GM12878 (cell line): ENCODE measurements around the gene RETN. TPM values are rescaled to one million over a fixed set of nuclear protein-coding genes. Genes with fewer than 3 reads are reported as not detected.

Experiments
- ATAC-seq: fragments of 200-7000 bp; cut with Tn5 transposase; 3 replicates; pipeline ENCODE4 v1.9.1; 2020; ENCODE audit warnings: mild to moderate bottlenecking, moderate library complexity
- BruUV-seq: library from RNA; stranded (reverse); fragments of 400-500 nt; replicated peaks from 2 replicates; lab custom pipeline; 2021; lab: Mats Ljungman, UMichigan
- CTCF ChIA-PET: fragments of 300-600 bp; sonication (Branson Sonifier 250); formaldehyde crosslinking; extraction: SDS; loops from one replicate; lab custom pipeline; 2021; ENCODE audit warnings: inconsistent platforms; lab: Yijun Ruan, JAX
- POLR2A ChIA-PET: fragments of 350-600 bp; formaldehyde crosslinking; extraction: SDS; loops from one replicate; lab custom pipeline; 2021; ENCODE audit warnings: inconsistent platforms; lab: Charles Lee
- RAD21 ChIA-PET: fragments of 300-600 bp; sonication (Branson Sonifier 250); formaldehyde crosslinking; loops from one replicate; lab custom pipeline; 2023; ENCODE audit warnings: antibody characterized with exemption; ENCODE audit not compliant: unreplicated experiment; lab: Charles Lee
- SMC1A ChIA-PET: fragments of 300-600 bp; sonication (Branson Sonifier 250); formaldehyde crosslinking; loops from one replicate; lab custom pipeline; 2023; ENCODE audit not compliant: unreplicated experiment, uncharacterized antibody; lab: Charles Lee
- DNase-seq: peaks from one replicate; pipeline ENCODE4 v3.0.0-alpha.2; 2011; ENCODE audit warnings: low read depth, low spot score
- FAIRE-seq: peaks from 3 replicates; lab custom pipeline; 2011; peaks lifted over from hg19 to GRCh38; lab: Jason Lieb, UNC
- H2AFZ ChIP-seq: 2 replicates; pipeline ENCODE4 v1.6.0; 2011; ENCODE audit warnings: low read depth, low read length, control low read depth; ENCODE audit not compliant: control insufficient read depth
- H3K27ac ChIP-seq: 2 replicates; pipeline ENCODE4 v1.5.1; 2011; ENCODE audit warnings: control low read depth; ENCODE audit not compliant: control insufficient read depth, insufficient read depth
- H3K27me3 ChIP-seq, 2 experiments: replicated peaks in 1 of 2; 2 replicates each; pipeline versions ENCODE4 v1.6.0 to v1.6.1; 2011; ENCODE audit warnings: low read length in 1 of 2; ENCODE audit not compliant: control insufficient read depth in 2 of 2, insufficient read depth in 2 of 2
- H3K36me3 ChIP-seq, 2 experiments: 2 replicates each; pipeline ENCODE4 v1.5.1; 2011; ENCODE audit warnings: low read length in 1 of 2; ENCODE audit not compliant: control insufficient read depth in 2 of 2, insufficient read depth in 2 of 2
- H3K4me1 ChIP-seq: 2 replicates; pipeline ENCODE4 v1.6.1; 2011; ENCODE audit warnings: mild to moderate bottlenecking, low read length, moderate library complexity, mixed read lengths; ENCODE audit not compliant: control insufficient read depth, insufficient read depth
- H3K4me2 ChIP-seq: 2 replicates; pipeline ENCODE4 v1.6.0; 2011; ENCODE audit warnings: control low read depth; ENCODE audit not compliant: control insufficient read depth, insufficient read depth
- H3K4me3 ChIP-seq: fragments of 200-600 bp; sonication (generic); 2 replicates; pipeline ENCODE4 v1.5.1; 2016
- H3K79me2 ChIP-seq: 2 replicates; pipeline ENCODE4 v1.6.0; 2011; ENCODE audit warnings: low read length; ENCODE audit not compliant: control insufficient read depth, insufficient read depth
- H3K9ac ChIP-seq: 2 replicates; pipeline ENCODE4 v1.8.0; 2011; ENCODE audit warnings: low read length, control low read depth, mixed read lengths; ENCODE audit not compliant: control insufficient read depth, insufficient read depth
- H3K9me3 ChIP-seq: replicated peaks from 3 replicates; pipeline ENCODE4 v1.5.1; 2011; ENCODE audit warnings: mild to moderate bottlenecking, low read length; ENCODE audit not compliant: control insufficient read depth, insufficient read depth
- H4K20me1 ChIP-seq: 2 replicates; pipeline ENCODE4 v1.6.0; 2011; ENCODE audit not compliant: control insufficient read depth, insufficient read depth
- ELK1 ChIP-seq: IDR thresholded peaks from 2 replicates; pipeline ENCODE4 v1.6.1; 2012; ENCODE audit warnings: low read depth, low read length, improper control_type of control experiment
- ETV6 ChIP-seq, 2 experiments: fragments of 450-650 bp in 1 of 2; IDR thresholded peaks in 1 of 2; conservative IDR thresholded peaks in 1 of 2; 2 replicates each; pipeline ENCODE4 v1.6.1; 2014; ENCODE audit warnings: antibody characterized with exemption in 1 of 2, borderline replicate concordance in 1 of 2, low read depth in 1 of 2, mild to moderate bottlenecking in 1 of 2, moderate library complexity in 1 of 2
- IKZF2 ChIP-seq, 2 experiments: fragments of 450-650 bp; IDR thresholded peaks; 2 replicates each; pipeline ENCODE4 v1.6.1; 2017; ENCODE audit warnings: mild to moderate bottlenecking in 2 of 2, moderate library complexity in 2 of 2
- KDM1A ChIP-seq: fragments of 200-600 bp; sonication (generic); IDR thresholded peaks from 2 replicates; pipeline ENCODE4 v1.6.1; 2016; ENCODE audit warnings: borderline replicate concordance
- MYC ChIP-seq: IDR thresholded peaks from 2 replicates; pipeline ENCODE4 v1.6.1; 2011; ENCODE audit warnings: mild to moderate bottlenecking, low read length, moderate library complexity, inconsistent platforms; ENCODE audit not compliant: insufficient read depth, insufficient replicate concordance, insufficient read length, severe bottlenecking
- WGBS: methylation state at CpG from one replicate; pipeline ENCODE4 v1.1.6; 2016; ENCODE audit warnings: low lambda C conversion rate; ENCODE audit not compliant: insufficient replicate concordance, insufficient coverage; ENCODE audit errors: missing lambda C conversion rate; 5-methylcytosine and 5-hydroxymethylcytosine counted together
- in situ Hi-C: fragments of 300-500 bp; cut with MboI; formaldehyde crosslinking; loops from 9 replicates; pipeline ENCODE4 v1.14.3; 2018; ENCODE audit warnings: mixed read lengths
- intact Hi-C: fragments of 100-400 bp; cut with micrococcal nuclease; formaldehyde crosslinking; loops from one replicate; pipeline ENCODE4 v1.14.2; 2022; ENCODE audit not compliant: unreplicated experiment
- polyA plus RNA-seq, 11 experiments: library from polyadenylated mRNA; depleted of rRNA in 4 of 11; unstranded in 6 of 11; stranded (reverse) in 5 of 11; fragments of >200 nt; fragmentation: Nextera tagmentation in 4 of 11; fragmentation: Illumina TruSeq in 1 of 11; extraction: Ambion mirVana in 4 of 11; extraction: Trizol in 1 of 11; gene quantifications; 1 replicate in 1 of 11; 2 replicates in 10 of 11; pipeline versions ENCODE4 v1.2.1 to v1.2.3, GENCODE V29; 2011 to 2016; ENCODE audit warnings: inconsistent platforms in 2 of 11, missing spikeins in 2 of 11, low read depth in 1 of 11
- total RNA-seq, 4 experiments: library from RNA; depleted of rRNA in 3 of 4; stranded (reverse); fragments of >200 nt in 3 of 4; fragmentation: Illumina TruSeq in 1 of 4; extraction: Trizol in 1 of 4; gene quantifications; 2 replicates each; pipeline versions ENCODE4 v1.2.1 to v1.2.3, GENCODE V29; 2013 to 2021
- TF ChIP-seq, protein P1 (sequence below): IDR thresholded peaks from 2 replicates; pipeline ENCODE4 v1.6.1; 2012; ENCODE audit warnings: improper control_type of control experiment, low read depth, low read length; ENCODE audit not compliant: insufficient replicate concordance

Gene RETN
- total and polyA plus RNA-seq, 10 of the 15 experiments (the other 5 are each of a cell fraction or from before 2014, with no cell fraction given): 0.26 TPM; not detected in 9

DNA sequence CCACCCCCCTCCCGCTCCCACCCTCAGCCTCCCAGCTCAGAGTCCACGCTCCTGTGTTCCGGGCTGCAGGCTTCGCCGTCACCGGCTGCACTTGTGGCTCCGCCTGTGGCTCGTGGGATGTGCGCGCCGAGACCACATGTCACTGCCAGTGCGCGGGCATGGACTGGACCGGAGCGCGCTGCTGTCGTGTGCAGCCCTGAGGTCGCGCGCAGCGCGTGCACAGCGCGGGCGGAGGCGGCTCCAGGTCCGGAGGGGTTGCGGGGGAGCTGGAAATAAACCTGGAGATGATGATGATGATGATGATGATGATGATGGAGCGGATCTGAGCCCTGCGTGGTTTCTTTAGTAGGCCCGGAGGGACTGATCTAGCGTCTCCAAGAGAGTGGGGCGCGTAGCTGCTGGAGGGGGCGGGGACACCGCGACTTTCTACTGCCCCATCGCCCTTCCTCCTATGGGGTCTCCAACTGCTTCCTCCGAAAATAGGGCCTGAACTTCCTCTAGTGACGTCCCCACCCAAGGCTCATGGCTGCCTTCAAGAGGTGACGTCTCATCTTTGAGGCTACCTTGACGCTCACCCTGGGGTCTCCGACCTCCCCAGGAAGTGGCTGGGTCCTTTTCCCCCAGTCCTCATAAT is 1.4 kb downstream of the RETN start:
- Histone ChIP-seq H3K4me3 (no peak overlapping the region), H2AFZ (no peak overlapping the region), H3K9me3 (no peaks in the 10 kb centered on the region), H3K36me3 (no peaks in the 10 kb centered on the region), H3K27ac (no peak overlapping the region), H3K27me3 (peaks cover 4 to 7% of the 10 kb centered on the region in 2 experiments; a peak in 3 of 4 replicates), H3K4me2 (0 out of 2 replicates have a peak overlapping the region, but pooled peaks have one; percentile 11), H4K20me1 (no peaks in the 10 kb centered on the region), H3K9ac (no peak overlapping the region), H3K79me2 (no peaks in the 10 kb centered on the region), H3K4me1 (no peaks in the 10 kb centered on the region; the same call in 1 of the 2 replicates)
- 4% methylated on average over 37 of the region's 43 CpGs for WGBS
- no peak for ATAC-seq
- no TSS peak for BruUV-seq
- DNase-seq: no peak
- ChIA-PET CTCF (no interaction called here), RAD21 (no interaction called here), POLR2A (no interaction called here), SMC1A (interaction anchor here (0.7 kb wide), 1 partner anchor 12 kb away, joined by 3 read pairs; no protein-coding TSS in a partner anchor)
- TF ChIP-seq ETV6 (conservative IDR thresholded peaks at IDR 0.05 in 1 of 2, IDR thresholded peaks at IDR 0.05 in 1 of 2; ENCODE audit: borderline replicate concordance in 1 of 2, low read depth in 1 of 2) (no peak), MYC (no peak), IKZF2 (IDR thresholded peaks at IDR 0.05) (no peak)
- FAIRE-seq: no peak
- in situ Hi-C loops: no loop called here
- intact Hi-C loops: loop anchor here (10.0 kb wide), 1 partner anchor 285 kb away; no protein-coding TSS in a partner anchor

DNA sequence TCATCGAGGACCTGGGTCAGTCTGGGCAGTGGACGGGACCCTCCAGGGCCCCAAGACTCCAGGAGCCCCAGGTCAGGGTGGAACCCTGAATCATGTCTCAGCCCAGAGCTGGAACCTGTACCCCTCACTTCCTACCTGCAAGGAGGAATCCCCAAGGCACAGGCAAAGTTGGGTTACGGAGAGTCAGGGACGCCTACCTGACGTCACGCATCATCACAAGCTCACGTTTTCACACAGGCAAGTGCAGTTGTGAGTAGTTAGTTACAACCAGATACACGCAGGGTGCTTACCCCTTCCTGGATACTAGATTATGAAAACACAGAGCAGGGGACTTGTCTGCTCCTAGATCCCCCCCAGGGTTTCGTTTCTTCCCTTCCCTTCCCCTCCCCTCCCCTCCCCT is 1.9 kb downstream of the RETN start:
- Histone ChIP-seq H3K4me3 (no peak overlapping the region), H3K9ac (no peak overlapping the region), H3K27ac (no peak overlapping the region), H3K79me2 (no peaks in the 10 kb centered on the region), H2AFZ (no peak overlapping the region), H3K4me1 (peaks cover 5% of the 10 kb centered on the region), H3K9me3 (no peaks in the 10 kb centered on the region; the same call in 2 of the 3 replicates), H3K27me3 (peaks cover 4 to 7% of the 10 kb centered on the region in 2 experiments; a peak in 3 of 4 replicates), H4K20me1 (no peaks in the 10 kb centered on the region), H3K36me3 (no peaks in the 10 kb centered on the region), H3K4me2 (no peak overlapping the region)
- in situ Hi-C loops: no loop called here
- RAD21 ChIA-PET: no interaction called here
- WGBS: 12% methylated on average over 9 of the region's 9 CpGs
- intact Hi-C loops: loop anchor here (10.0 kb wide), 1 partner anchor 286 kb away; no protein-coding TSS in a partner anchor
- CTCF ChIA-PET: interaction anchor here (0.7 kb wide), 1 partner anchor 30 kb away, joined by 3 read pairs; no protein-coding TSS in a partner anchor
- no TSS peak for BruUV-seq
- POLR2A ChIA-PET: no interaction called here
- no peak for ATAC-seq
- SMC1A ChIA-PET: no interaction called here
- DNase-seq: no peak
- no peak for FAIRE-seq
- TF ChIP-seq KDM1A (no peak), ELK1 (no peak)
- TF ChIP-seq, protein P1, sequence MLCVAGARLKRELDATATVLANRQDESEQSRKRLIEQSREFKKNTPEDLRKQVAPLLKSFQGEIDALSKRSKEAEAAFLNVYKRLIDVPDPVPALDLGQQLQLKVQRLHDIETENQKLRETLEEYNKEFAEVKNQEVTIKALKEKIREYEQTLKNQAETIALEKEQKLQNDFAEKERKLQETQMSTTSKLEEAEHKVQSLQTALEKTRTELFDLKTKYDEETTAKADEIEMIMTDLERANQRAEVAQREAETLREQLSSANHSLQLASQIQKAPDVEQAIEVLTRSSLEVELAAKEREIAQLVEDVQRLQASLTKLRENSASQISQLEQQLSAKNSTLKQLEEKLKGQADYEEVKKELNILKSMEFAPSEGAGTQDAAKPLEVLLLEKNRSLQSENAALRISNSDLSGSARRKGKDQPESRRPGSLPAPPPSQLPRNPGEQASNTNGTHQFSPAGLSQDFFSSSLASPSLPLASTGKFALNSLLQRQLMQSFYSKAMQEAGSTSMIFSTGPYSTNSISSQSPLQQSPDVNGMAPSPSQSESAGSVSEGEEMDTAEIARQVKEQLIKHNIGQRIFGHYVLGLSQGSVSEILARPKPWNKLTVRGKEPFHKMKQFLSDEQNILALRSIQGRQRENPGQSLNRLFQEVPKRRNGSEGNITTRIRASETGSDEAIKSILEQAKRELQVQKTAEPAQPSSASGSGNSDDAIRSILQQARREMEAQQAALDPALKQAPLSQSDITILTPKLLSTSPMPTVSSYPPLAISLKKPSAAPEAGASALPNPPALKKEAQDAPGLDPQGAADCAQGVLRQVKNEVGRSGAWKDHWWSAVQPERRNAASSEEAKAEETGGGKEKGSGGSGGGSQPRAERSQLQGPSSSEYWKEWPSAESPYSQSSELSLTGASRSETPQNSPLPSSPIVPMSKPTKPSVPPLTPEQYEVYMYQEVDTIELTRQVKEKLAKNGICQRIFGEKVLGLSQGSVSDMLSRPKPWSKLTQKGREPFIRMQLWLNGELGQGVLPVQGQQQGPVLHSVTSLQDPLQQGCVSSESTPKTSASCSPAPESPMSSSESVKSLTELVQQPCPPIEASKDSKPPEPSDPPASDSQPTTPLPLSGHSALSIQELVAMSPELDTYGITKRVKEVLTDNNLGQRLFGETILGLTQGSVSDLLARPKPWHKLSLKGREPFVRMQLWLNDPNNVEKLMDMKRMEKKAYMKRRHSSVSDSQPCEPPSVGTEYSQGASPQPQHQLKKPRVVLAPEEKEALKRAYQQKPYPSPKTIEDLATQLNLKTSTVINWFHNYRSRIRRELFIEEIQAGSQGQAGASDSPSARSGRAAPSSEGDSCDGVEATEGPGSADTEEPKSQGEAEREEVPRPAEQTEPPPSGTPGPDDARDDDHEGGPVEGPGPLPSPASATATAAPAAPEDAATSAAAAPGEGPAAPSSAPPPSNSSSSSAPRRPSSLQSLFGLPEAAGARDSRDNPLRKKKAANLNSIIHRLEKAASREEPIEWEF: no peak
